HepG2 (cell line): Measurements from ENCODE around the gene LCN2. TPM values are rescaled to one million over a fixed set of nuclear protein-coding genes. Genes with fewer than 3 reads are reported as not detected.
A peak's percentile ranks its signal among the peaks of the same experiment; 100 is the strongest.

Source experiments
- AGO1 ChIP-seq: fragments of 200-400 bp; formaldehyde crosslinking; IDR thresholded peaks from 2 replicates; pipeline ENCODE4 v1.6.1; 2017; ENCODE audit warnings: mild to moderate bottlenecking, low read depth, low read length, moderate library complexity; ENCODE audit not compliant: poor library complexity, severe bottlenecking
- CBX5 ChIP-seq: sonication (generic); formaldehyde crosslinking; IDR thresholded peaks from 2 replicates; pipeline ENCODE4 v1.4.0; 2020; ENCODE audit warnings: missing genetic modification reagents, borderline replicate concordance
- EHMT2 ChIP-seq: fragments of 200-600 bp; sonication (generic); IDR thresholded peaks from 2 replicates; pipeline ENCODE4 v1.7.0; 2017; ENCODE audit warnings: antibody characterized with exemption, low read depth, low read length, borderline replicate concordance
- FIP1L1 ChIP-seq: fragments of 200-400 bp; formaldehyde crosslinking; IDR thresholded peaks from 2 replicates; pipeline ENCODE4 v1.6.1; 2018; ENCODE audit warnings: low read depth, mild to moderate bottlenecking, low read length, moderate library complexity, borderline replicate concordance; ENCODE audit not compliant: insufficient read depth
- FOXA3 ChIP-seq: IDR thresholded peaks from 2 replicates; pipeline ENCODE4 v1.6.1; 2016; ENCODE audit warnings: missing genetic modification reagents, missing compliant biosample characterization
- FOXP1 ChIP-seq, 2 experiments: fragments of 450-650 bp in 1 of 2; IDR thresholded peaks; 2 replicates each; pipeline ENCODE4 v1.6.1; 2017 to 2018; ENCODE audit warnings: antibody characterized with exemption in 1 of 2
- MTA3 ChIP-seq: sonication (generic); formaldehyde crosslinking; IDR thresholded peaks from 2 replicates; pipeline ENCODE4 v1.4.0; 2020; ENCODE audit warnings: missing genetic modification reagents
- SOX6 ChIP-seq, 2 experiments: fragments of 450-650 bp in 1 of 2; sonication (generic) in 1 of 2; formaldehyde crosslinking in 1 of 2; IDR thresholded peaks; 2 replicates each; pipeline versions ENCODE4 v1.4.0 to v1.6.1; 2017 to 2020; ENCODE audit warnings: antibody characterized with exemption in 1 of 2, mild to moderate bottlenecking in 1 of 2, missing genetic modification reagents in 1 of 2
- SRSF4 ChIP-seq: fragments of 200-400 bp; formaldehyde crosslinking; IDR thresholded peaks from one replicate; pipeline ENCODE4 v1.6.1; 2018; ENCODE audit warnings: mild to moderate bottlenecking, low read depth, low read length, moderate library complexity; ENCODE audit not compliant: poor library complexity, severe bottlenecking
- STAT5B ChIP-seq: sonication (generic); formaldehyde crosslinking; IDR thresholded peaks from 2 replicates; pipeline ENCODE4 v1.4.0; 2020; ENCODE audit warnings: missing genetic modification reagents
- ZNF121 ChIP-seq: sonication (generic); formaldehyde crosslinking; IDR thresholded peaks from 2 replicates; pipeline ENCODE4 v1.5.0; 2020; ENCODE audit warnings: mild to moderate bottlenecking, missing genetic modification reagents
- ZNF263 ChIP-seq: sonication (generic); formaldehyde crosslinking; IDR thresholded peaks from 2 replicates; pipeline ENCODE4 v1.4.0; 2020; ENCODE audit warnings: missing genetic modification reagents
- ZNF350 ChIP-seq: sonication (generic); formaldehyde crosslinking; IDR thresholded peaks from 2 replicates; pipeline ENCODE4 v1.4.0; 2020; ENCODE audit warnings: mild to moderate bottlenecking, low read depth, missing genetic modification reagents, borderline replicate concordance
- ZNF563 ChIP-seq: sonication (generic); formaldehyde crosslinking; IDR thresholded peaks from 2 replicates; pipeline ENCODE4 v1.8.0; 2022; ENCODE audit warnings: mild to moderate bottlenecking, moderate library complexity, missing genetic modification reagents
- ZNF746 ChIP-seq: sonication (generic); formaldehyde crosslinking; IDR thresholded peaks from 2 replicates; pipeline ENCODE4 v1.8.0; 2022; ENCODE audit warnings: mild to moderate bottlenecking, missing genetic modification reagents
- ZNF761 ChIP-seq: sonication (generic); formaldehyde crosslinking; conservative IDR thresholded peaks from 2 replicates; pipeline ENCODE4 v1.4.0; 2020; ENCODE audit warnings: mild to moderate bottlenecking, missing genetic modification reagents
- ZNF766 ChIP-seq: sonication (generic); formaldehyde crosslinking; IDR thresholded peaks from 2 replicates; pipeline ENCODE4 v1.5.0; 2020; ENCODE audit warnings: missing genetic modification reagents, borderline replicate concordance
- ZNF781 ChIP-seq: sonication (generic); formaldehyde crosslinking; IDR thresholded peaks from 2 replicates; pipeline ENCODE4 v1.5.1; 2020; ENCODE audit warnings: borderline replicate concordance, mild to moderate bottlenecking, missing genetic modification reagents; ENCODE audit errors: not compliant biosample characterization
- ZSCAN22 ChIP-seq: sonication (generic); formaldehyde crosslinking; IDR thresholded peaks from 2 replicates; pipeline ENCODE4 v1.4.0; 2020; ENCODE audit warnings: mild to moderate bottlenecking, missing genetic modification reagents
- ZSCAN9 ChIP-seq: IDR thresholded peaks from 2 replicates; pipeline ENCODE4 v1.6.1; 2016; ENCODE audit warnings: borderline replicate concordance
- polyA plus RNA-seq, 8 experiments: library from polyadenylated mRNA; depleted of rRNA in 3 of 8; stranded (reverse) in 7 of 8; unstranded in 1 of 8; fragments of >200 nt; fragmentation: Illumina TruSeq in 4 of 8; extraction: Trizol in 4 of 8; gene quantifications; 2 replicates each; pipeline versions ENCODE4 v1.2.1 to v1.2.3, GENCODE V29; 2011 to 2016; ENCODE audit warnings: low read depth in 4 of 8, missing spikeins in 1 of 8, mixed read lengths in 1 of 8; ENCODE audit not compliant: insufficient read depth in 1 of 8
- total RNA-seq, 5 experiments: library from RNA; depleted of rRNA; stranded (reverse); fragments of >200 nt; fragmentation: Illumina TruSeq; extraction: Trizol; gene quantifications; 2 replicates each; pipeline ENCODE4 v1.2.3, GENCODE V29; 2016; ENCODE audit warnings: low read depth in 1 of 5
- TF ChIP-seq, protein P1 (sequence below): sonication (generic); formaldehyde crosslinking; IDR thresholded peaks from 2 replicates; pipeline ENCODE4 v1.8.1; 2023; ENCODE audit warnings: mild to moderate bottlenecking, moderate library complexity, missing genetic modification reagents
- TF ChIP-seq, protein P2 (sequence below): IDR thresholded peaks from 2 replicates; pipeline ENCODE4 v1.6.1; 2012; ENCODE audit warnings: low read length, improper control_type of control experiment
- TF ChIP-seq, protein P3 (sequence below): sonication (generic); formaldehyde crosslinking; IDR thresholded peaks from 2 replicates; pipeline ENCODE4 v1.4.0; 2020; ENCODE audit warnings: missing genetic modification reagents

The LCN2 gene
- total and polyA plus RNA-seq, 2 of the 13 experiments (the other 11 are each of a cell fraction or from before 2014, with no cell fraction given), result 0.38 to 1.4 TPM

DNA sequence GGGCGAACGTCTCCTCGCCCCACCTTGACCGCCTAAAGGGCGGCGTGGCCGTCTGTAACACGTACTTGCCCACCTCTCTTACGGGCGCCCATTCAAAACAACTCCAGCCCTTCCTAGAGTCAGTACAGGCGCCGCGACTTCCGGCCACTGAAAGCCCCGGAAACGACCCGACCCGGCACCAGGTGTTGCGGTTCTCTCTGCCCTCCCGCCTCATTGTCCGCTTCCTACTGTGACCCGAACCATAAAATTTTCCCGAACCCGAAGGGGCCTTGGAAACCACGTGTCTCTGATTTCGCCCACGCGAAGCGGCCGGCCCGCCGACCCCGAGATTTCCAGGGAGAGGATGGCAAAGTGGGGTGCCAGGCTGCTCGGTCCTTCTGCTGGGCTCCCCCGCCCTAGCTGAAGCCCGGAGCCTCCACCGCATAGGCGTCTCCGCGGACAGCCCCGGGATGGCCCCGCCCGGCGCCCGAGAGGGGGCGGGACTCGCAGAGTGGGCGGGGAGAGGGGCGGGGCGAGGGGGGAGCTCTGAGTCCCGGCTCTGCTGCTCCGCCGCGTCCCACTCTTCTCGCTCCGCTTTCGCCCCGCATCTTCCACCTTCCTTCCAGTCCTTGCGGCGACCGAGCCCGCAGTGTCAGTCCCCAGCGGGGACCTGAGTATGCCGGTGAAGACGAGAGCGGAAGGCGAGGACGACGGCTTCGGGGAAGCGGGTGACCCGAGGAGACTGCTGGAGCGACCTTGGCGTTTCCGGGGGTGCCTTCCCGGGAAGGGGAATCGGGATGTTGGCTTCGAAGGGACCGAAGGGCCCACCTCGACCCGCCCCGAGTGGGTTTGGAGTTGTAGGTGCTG, 21.0 kb upstream of the LCN2 start (continued):
- TF ChIP-seq AGO1 (peak; percentile 98), CBX5 (CRISPR knock-in tag) (no peak), ZNF121 (CRISPR knock-in tag) (no peak), MTA3 (no peak), ZSCAN9 (CRISPR knock-in tag) (no peak), ZNF350 (CRISPR knock-in tag) (peak; percentile 42; the same call in 1 of the 2 replicates), FIP1L1 (no peak), FOXA3 (CRISPR knock-in tag) (peak; percentile 6; the same call in 1 of the 2 replicates), STAT5B (CRISPR knock-in tag) (no peak), ZNF766 (CRISPR knock-in tag) (no peak; the same call in 1 of the 2 replicates), SOX6 (IDR thresholded peaks at IDR 0.05) (no peak), SOX6 (CRISPR knock-in tag; IDR thresholded peaks at IDR 0.05) (peak; percentile 51), SRSF4 (no peak), ZNF761 (CRISPR knock-in tag) (peak; percentile 39), EHMT2 (no peak), ZSCAN22 (CRISPR knock-in tag) (no peak), FOXP1 (IDR thresholded peaks at IDR 0.05) (no peak), FOXP1 (CRISPR knock-in tag; IDR thresholded peaks at IDR 0.05) (no peak), ZNF746 (no peak), ZNF781 (no peak), ZNF563 (CRISPR knock-in tag) (no peak), ZNF263 (CRISPR knock-in tag) (no peak)
- TF ChIP-seq, protein P1, sequence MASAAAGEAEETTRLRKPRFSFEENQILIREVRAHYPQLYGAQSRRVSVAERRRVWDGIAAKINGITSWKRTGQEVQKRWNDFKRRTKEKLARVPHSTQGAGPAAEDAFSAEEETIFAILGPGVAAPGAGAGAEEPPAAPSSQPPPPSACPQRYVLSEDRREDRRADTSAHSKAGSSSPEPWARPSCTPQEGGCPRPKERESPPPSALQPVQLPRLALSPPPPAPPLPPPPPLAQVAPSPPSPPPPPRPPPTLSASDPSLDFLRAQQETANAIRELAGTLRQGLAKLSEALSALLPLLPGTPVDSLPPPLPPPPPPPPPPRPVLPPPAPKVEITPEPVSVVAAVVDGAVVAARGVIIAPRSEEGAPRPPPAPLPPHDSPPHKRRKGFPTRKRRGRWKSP (CRISPR knock-in tag), result no peak
- TF ChIP-seq, protein P2, sequence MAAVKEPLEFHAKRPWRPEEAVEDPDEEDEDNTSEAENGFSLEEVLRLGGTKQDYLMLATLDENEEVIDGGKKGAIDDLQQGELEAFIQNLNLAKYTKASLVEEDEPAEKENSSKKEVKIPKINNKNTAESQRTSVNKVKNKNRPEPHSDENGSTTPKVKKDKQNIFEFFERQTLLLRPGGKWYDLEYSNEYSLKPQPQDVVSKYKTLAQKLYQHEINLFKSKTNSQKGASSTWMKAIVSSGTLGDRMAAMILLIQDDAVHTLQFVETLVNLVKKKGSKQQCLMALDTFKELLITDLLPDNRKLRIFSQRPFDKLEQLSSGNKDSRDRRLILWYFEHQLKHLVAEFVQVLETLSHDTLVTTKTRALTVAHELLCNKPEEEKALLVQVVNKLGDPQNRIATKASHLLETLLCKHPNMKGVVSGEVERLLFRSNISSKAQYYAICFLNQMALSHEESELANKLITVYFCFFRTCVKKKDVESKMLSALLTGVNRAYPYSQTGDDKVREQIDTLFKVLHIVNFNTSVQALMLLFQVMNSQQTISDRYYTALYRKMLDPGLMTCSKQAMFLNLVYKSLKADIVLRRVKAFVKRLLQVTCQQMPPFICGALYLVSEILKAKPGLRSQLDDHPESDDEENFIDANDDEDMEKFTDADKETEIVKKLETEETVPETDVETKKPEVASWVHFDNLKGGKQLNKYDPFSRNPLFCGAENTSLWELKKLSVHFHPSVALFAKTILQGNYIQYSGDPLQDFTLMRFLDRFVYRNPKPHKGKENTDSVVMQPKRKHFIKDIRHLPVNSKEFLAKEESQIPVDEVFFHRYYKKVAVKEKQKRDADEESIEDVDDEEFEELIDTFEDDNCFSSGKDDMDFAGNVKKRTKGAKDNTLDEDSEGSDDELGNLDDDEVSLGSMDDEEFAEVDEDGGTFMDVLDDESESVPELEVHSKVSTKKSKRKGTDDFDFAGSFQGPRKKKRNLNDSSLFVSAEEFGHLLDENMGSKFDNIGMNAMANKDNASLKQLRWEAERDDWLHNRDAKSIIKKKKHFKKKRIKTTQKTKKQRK, result no peak
- TF ChIP-seq, protein P3, sequence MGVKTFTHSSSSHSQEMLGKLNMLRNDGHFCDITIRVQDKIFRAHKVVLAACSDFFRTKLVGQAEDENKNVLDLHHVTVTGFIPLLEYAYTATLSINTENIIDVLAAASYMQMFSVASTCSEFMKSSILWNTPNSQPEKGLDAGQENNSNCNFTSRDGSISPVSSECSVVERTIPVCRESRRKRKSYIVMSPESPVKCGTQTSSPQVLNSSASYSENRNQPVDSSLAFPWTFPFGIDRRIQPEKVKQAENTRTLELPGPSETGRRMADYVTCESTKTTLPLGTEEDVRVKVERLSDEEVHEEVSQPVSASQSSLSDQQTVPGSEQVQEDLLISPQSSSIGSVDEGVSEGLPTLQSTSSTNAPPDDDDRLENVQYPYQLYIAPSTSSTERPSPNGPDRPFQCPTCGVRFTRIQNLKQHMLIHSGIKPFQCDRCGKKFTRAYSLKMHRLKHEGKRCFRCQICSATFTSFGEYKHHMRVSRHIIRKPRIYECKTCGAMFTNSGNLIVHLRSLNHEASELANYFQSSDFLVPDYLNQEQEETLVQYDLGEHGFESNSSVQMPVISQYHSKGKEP (CRISPR knock-in tag), result no peak
